ENCODE data around the gene NLRX1. TPM values are rescaled to one million over a fixed set of nuclear protein-coding genes. Genes with fewer than 3 reads are reported as not detected.

NLRX1 gene
- total RNA-seq, 1 donor from 2014 or later = 32.2 TPM

Other genes starting within 250 kb of the NLRX1 start
- gene BCL9L, start 242.8 kb upstream of the NLRX1 start, total RNA-seq = 43.8 TPM
- not detected for gene UPK2, start 212.4 kb upstream of the NLRX1 start, total RNA-seq
- not detected for gene FOXR1, start 197.0 kb upstream of the NLRX1 start, total RNA-seq
- gene CENATAC, start 170.6 kb upstream of the NLRX1 start, total RNA-seq = 9.7 TPM
- 767 TPM for gene RPS25, start 150.4 kb upstream of the NLRX1 start, total RNA-seq
- 32.7 TPM for gene TRAPPC4, start 150.0 kb upstream of the NLRX1 start, total RNA-seq
- gene SLC37A4, start 137.8 kb upstream of the NLRX1 start, total RNA-seq = 5.4 TPM
- 71.8 TPM for gene HYOU1, start 111.5 kb upstream of the NLRX1 start, total RNA-seq
- 22.0 TPM for gene VPS11, start 100.9 kb upstream of the NLRX1 start, total RNA-seq
- 25.2 TPM for gene HMBS, start 83.8 kb upstream of the NLRX1 start, total RNA-seq
- gene DPAGT1, start 66.9 kb upstream of the NLRX1 start, total RNA-seq = 15.4 TPM
- gene C2CD2L, start 61.4 kb upstream of the NLRX1 start, total RNA-seq = 10.8 TPM
- gene HINFP, start 47.1 kb upstream of the NLRX1 start, total RNA-seq = 13.9 TPM
- gene ABCG4, start 19.7 kb upstream of the NLRX1 start, total RNA-seq = 1.8 TPM
- gene NHERF4, start 16.8 kb downstream of the NLRX1 start, total RNA-seq = not detected
- gene CBL, start 37.6 kb downstream of the NLRX1 start, total RNA-seq = 7.0 TPM
- gene MCAM, start 148.4 kb downstream of the NLRX1 start, total RNA-seq = 59.2 TPM
- 14.0 TPM for gene RNF26, start 165.8 kb downstream of the NLRX1 start, total RNA-seq
- 14.4 TPM for gene C1QTNF5, start 172.2 kb downstream of the NLRX1 start, total RNA-seq
- gene MFRP, start 178.0 kb downstream of the NLRX1 start, total RNA-seq = not detected
- 135 TPM for gene USP2, start 213.0 kb downstream of the NLRX1 start, total RNA-seq